SH-SY5Y (cell line): ENCODE data around the gene SRRM1.

Source experiments
- GATA2 ChIP-seq: IDR thresholded peaks from 2 replicates; pipeline ENCODE4 v1.6.1; 2011; ENCODE audit warnings: mild to moderate bottlenecking, low read depth, low read length
- GATA3 ChIP-seq: IDR thresholded peaks from 2 replicates; pipeline ENCODE4 v1.6.1; 2011; ENCODE audit warnings: low read depth, mild to moderate bottlenecking, low read length, moderate library complexity

GRCh38 chr1:24688621-24689195 lies 45.6 kb downstream of the SRRM1 start:
- TF ChIP-seq GATA3 (no peak), GATA2 (no peak)
